GM19324 (cell line): ENCODE data around the gene CELA3A.

ENCODE experiments used
- ATAC-seq: cut with Tn5 transposase; IDR thresholded peaks from one replicate; pipeline ENCODE4 v1.9.1; 2021; ENCODE audit warnings: mild to moderate bottlenecking, moderate library complexity; ENCODE audit not compliant: unreplicated experiment, low FRiP score

Gene CELA3A

DNA sequence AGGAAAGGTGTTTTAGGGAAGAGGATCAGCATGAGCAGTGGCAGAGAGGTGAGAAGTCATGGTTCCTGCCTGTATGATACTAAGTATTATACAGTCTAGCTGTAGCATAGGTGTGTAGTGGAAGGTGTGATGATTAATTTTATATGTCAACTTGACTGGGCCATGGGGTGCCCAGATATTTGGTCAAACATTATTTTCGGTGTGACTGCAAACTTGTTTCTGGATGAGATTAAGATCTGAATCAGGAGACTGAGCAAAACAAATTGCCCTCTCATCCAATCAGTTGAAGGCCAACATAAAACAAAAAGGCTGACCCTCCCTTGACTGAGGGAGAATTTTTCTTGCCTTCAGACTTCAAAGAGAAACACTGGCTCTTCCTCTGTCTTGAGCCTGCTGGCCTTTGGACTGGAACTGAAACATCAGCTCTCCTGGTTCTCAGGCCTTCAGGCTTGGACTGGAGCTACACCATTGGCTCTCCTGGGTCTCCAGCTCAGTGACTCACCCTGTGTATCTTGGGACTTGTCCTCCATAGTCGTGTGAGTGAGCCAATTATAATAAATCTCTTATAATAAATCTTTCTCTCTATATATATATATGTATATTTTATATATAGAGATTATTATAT lies 44.3 kb downstream of the CELA3A start:
- ATAC-seq, result no peak

DNA sequence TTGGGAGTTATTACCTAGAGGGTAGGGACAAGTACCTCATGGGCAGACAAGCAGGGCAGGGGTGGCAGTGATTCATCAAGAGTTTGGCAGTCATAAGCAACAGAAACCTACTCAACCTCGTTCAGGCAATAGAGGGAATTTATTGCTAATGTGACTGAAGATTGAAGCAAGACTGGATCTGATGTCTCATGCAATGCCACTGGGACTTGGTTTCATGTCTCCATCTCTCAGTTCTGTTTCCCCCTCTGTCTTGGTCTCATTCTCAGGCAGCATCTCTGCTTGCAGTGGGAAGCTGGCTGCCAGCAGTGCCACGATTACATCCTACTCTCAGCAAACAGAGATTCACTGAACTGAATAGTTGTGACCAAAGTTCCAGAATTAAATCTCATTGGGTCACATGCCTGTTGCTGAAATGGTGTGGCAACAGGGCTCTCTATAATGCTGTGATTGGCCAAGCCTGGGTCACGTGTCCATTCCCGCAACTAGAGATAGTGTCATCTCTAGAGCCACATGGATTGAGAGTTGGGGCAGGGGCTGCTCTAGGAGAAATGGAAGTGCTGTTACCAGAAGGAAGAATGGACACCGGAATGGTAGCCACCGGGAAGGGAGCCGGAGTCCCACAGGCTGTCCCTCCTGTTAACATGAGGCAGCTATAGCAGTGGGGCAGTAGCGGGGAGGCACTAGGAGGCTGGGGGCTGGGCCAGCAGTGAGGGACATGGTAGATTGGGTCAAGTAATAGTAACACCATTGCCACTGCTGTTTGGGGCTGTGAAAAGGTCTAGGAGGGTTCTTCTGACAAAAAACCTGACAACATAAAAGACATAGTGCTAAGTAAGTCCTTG lies 47.1 kb downstream of the CELA3A start:
- ATAC-seq, result no peak

GRCh38 chr1:22050330-22050729 lies 48.9 kb downstream of the CELA3A start:
- ATAC-seq, result no peak

DNA sequence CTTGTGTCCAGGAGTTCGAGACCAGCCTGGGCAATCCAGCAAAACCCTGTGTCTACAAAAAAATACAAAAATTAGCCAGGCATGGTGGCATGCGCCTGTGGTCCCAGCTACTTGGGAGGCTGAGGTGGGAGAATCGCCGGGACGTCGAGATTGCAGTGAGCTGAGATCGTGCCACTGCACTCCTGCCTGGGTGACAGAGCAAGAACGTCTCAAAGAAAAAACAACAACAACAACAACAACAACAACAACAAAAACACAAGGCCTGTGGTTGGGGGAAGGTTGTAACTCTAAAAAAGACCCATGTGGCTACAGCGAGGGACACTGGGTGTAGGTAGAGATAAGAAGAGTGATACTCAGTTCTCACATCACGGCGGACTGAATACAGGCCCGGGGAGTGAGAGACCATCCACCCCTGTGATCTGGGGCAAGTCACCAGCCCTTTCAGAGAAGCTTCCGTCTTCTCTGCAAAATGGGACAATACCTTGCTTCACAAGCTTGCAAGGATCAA lies 50.2 kb downstream of the CELA3A start:
- no peak for ATAC-seq

- peak; percentile 87 for ATAC-seq
Measured at GRCh38 chr1:22052115-22053016, 50.9 kb downstream of the CELA3A start, which contains the start of gene CDC42. Gene CDC42, plus strand, starts transcription at chr1:22052709. Its CDS starts 25,770 bp downstream, at chr1:22078479.

DNA sequence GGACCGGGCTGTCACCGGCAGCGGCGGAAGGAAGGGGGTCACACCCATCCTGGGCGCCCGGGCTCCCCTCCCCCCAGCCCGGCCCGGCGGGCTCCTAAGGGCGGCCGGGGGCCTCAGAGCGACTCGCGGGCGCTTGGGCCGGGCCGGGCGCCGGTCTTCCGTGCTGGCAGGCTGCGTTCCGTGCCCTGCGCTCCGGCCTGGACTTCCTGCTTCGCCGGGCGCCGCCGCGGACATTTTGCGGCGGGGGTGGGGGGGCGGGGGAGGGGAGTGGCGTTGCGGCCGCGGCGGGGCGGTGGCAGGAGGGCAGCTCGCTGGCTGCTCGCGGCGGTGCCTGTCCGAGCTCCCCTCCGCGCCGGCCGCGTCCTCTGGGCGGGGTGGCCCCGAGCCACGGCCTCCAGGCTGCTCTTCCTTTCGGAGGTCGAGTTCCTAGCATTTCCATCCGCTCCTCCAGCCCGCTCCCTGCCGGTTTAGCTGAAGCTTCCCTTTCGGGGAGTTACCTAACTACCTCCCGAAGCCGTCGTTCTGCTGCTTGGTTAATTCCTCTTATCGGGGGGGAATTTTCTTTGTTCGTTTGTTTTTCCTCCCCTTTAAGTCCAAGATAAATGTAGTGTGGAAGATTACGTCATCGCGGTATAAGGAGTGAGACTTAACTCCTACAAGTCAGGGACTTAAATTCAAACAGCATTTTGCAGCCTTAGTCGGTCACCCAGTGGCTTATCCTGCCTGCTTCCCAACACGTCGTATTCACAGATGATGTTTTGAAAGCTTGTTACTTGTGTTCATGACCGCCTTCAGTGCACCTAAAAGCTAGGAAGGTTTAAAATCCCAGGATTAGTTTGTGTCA lies 51.8 kb downstream of the CELA3A start:
- peak; percentile 55 for ATAC-seq

DNA sequence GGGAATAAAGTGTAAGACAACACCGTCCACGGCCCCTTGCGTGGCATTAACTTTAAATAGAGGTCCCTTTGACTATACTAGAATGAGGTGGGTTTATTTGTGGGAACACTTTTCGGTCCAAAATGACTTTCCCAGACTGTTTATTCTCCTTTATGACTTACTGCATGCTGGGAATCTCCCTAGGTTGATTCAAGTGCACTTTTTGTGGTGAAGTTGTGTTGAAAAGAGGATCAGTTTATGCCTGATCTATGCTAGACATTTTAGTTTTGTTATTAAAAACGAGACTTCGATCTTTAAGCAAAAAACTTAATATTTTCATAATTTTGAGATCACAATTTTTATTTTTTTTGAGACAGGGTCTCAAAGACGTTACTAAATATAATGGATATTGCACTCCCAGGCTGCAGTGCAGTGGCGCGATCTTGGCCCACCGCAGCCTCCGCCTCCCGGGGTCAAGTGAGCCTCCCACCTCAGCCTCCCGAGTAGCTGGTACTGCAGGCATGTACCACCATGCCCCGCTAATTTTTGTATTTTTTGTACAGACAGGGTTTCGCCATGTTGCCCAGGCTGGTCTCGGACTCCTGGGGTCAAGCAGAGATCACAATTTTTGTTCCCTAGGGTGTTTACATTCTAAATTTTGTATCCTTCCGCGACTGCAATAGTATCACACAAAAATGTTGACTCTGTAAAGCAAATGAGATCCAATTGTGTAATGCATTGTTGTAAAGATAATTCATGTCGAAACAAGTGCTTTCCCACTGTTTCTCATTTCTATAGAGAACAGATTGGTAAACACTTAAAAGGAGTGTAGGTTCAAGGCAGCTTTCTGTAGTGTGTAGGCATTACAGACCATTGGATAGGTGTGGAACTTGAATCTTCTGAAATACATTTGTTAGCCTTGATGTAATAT lies 52.7 kb downstream of the CELA3A start:
- no peak for ATAC-seq

GRCh38 chr1:22055463-22055862 lies 54.0 kb downstream of the CELA3A start:
- ATAC-seq, result no peak

DNA sequence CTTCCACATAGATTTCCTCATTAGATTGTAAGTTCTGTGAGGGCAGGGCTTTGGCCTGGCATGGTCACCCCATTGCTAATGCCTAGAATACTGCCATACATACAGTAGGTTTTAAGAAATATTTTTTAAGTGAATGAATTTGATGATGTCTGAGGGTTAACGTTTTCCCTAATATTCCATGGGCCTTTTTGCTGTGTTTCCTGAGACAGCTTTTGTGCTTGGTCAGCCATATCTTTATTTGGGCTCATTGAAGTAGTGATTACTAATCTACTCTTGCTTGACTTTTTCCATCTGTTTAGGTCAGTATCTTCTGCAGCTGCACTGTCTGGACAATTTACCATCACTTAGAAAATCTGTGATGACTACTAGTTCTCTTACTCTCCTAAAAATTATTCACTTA lies 54.6 kb downstream of the CELA3A start:
- ATAC-seq, result no peak

DNA sequence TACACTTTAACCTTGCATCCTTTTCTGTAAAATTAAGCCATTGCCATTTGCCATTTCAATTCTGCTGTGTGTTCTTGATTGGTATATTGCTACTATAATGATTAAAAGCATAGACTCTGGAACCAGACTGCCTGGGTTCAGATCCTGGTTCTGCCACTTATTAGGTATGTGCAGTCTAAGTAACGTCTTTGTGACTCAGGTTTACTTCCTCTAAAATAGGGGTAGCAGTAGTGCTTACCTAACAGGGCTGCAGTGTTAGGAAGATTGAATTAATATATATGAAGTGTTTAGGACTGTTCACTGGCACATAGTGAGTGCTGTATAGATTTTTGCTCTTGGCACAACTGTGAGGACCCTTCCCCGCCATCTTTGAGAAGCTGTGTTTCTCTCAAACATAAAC lies 55.5 kb downstream of the CELA3A start:
- no peak for ATAC-seq

- ATAC-seq, result no peak
Measured at GRCh38 chr1:22057861-22058260, 56.4 kb downstream of the CELA3A start.
